ENCODE data around the gene TMEM86B.

- no peak for TF ChIP-seq POU6F1 (CRISPR knock-in tag; IDR thresholded peaks at IDR 0.05; ENCODE audit: borderline replicate concordance, low read depth)
- no peak for TF ChIP-seq CREB5 (CRISPR knock-in tag; IDR thresholded peaks at IDR 0.05; ENCODE audit: low read depth)
- TF ChIP-seq OSR1 (CRISPR knock-in tag; IDR thresholded peaks at IDR 0.05): no peak
These were observed 49.6 kb downstream of the TMEM86B start for GRCh38 chr19:55178781-55179599.
